Peyer's patch (tissue), 4 donors: ENCODE measurements around the gene TNFRSF11A. TPM values are rescaled to one million over a fixed set of nuclear protein-coding genes. Genes with fewer than 3 reads are reported as not detected.
A peak's percentile ranks its signal among the peaks of the same experiment; 100 is the strongest.

Source experiments
- DNase-seq, 3 donors: peaks; one replicate each; pipeline ENCODE4 v3.0.0-alpha.2; 2017 to 2019
- H3K27ac ChIP-seq, 4 donors: fragments of 200-600 bp; sonication (generic); one replicate each; pipeline ENCODE4 v1.5.1; 2016 to 2019
- H3K27me3 ChIP-seq, 2 donors: fragments of 200-600 bp; sonication (generic); one replicate each; pipeline ENCODE4 v1.5.1; 2019
- H3K36me3 ChIP-seq, 3 donors: fragments of 200-600 bp; sonication (generic); one replicate each; pipeline ENCODE4 v1.5.1; 2016 to 2019
- H3K4me1 ChIP-seq, 4 donors: fragments of 200-600 bp; sonication (generic); one replicate each; pipeline ENCODE4 v1.5.1; 2016 to 2019
- H3K4me3 ChIP-seq, 4 donors: fragments of 200-600 bp; sonication (generic); 1 replicate in 3 of 4; 2 replicates in 1 of 4; pipeline ENCODE4 v1.5.1; 2016 to 2019; ENCODE audit warnings: mild to moderate bottlenecking in 1 of 4
- H3K9me3 ChIP-seq, 4 donors: fragments of 200-600 bp; sonication (generic); one replicate each; pipeline ENCODE4 v1.5.1; 2016 to 2019; ENCODE audit warnings: mild to moderate bottlenecking in 1 of 4
- POLR2A ChIP-seq, 2 donors: fragments of 450-650 bp; IDR thresholded peaks; one replicate each; pipeline ENCODE4 v1.5.1; 2017; ENCODE audit warnings: antibody characterized with exemption in 2 of 2, mild to moderate bottlenecking in 2 of 2, moderate library complexity in 2 of 2
- total RNA-seq, 4 donors: library from RNA; depleted of rRNA; stranded (reverse); fragments of >200 nt; gene quantifications; one replicate each; pipeline ENCODE4 v1.1.0, GENCODE V29; 2016
- TF ChIP-seq, protein P1 (sequence below), 6 experiments: fragments of 450-650 bp in 4 of 6; fragments of 200-600 bp in 2 of 6; sonication (generic) in 1 of 6; IDR thresholded peaks; one replicate each; pipeline ENCODE4 v1.5.1; 2017 to 2019; ENCODE audit warnings: antibody characterized with exemption in 6 of 6, mild to moderate bottlenecking in 3 of 6, moderate library complexity in 1 of 6

The TNFRSF11A gene
- total RNA-seq, 4 donors from 2014 or later = 29.6 to 64.6 (median 43.1) TPM

- H3K4me3 ChIP-seq = no peak overlapping the region
- TF ChIP-seq, protein P1, sequence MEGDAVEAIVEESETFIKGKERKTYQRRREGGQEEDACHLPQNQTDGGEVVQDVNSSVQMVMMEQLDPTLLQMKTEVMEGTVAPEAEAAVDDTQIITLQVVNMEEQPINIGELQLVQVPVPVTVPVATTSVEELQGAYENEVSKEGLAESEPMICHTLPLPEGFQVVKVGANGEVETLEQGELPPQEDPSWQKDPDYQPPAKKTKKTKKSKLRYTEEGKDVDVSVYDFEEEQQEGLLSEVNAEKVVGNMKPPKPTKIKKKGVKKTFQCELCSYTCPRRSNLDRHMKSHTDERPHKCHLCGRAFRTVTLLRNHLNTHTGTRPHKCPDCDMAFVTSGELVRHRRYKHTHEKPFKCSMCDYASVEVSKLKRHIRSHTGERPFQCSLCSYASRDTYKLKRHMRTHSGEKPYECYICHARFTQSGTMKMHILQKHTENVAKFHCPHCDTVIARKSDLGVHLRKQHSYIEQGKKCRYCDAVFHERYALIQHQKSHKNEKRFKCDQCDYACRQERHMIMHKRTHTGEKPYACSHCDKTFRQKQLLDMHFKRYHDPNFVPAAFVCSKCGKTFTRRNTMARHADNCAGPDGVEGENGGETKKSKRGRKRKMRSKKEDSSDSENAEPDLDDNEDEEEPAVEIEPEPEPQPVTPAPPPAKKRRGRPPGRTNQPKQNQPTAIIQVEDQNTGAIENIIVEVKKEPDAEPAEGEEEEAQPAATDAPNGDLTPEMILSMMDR (IDR thresholded peaks at IDR 0.05) = no peak
- TF ChIP-seq POLR2A (IDR thresholded peaks at IDR 0.05) = no peak
- no peaks in the 10 kb centered on the region for H3K9me3 ChIP-seq
- DNase-seq = peak in 1 of 3 donors; percentile 75
- no peaks in the 10 kb centered on the region for H3K4me1 ChIP-seq
- no peaks in the 10 kb centered on the region for H3K27me3 ChIP-seq
- no peak overlapping the region for H3K27ac ChIP-seq
- H3K36me3 ChIP-seq = no peaks in the 10 kb centered on the region
These were observed 78.0 kb downstream of the TNFRSF11A start for GRCh38 chr18:62403120-62403519.

DNA sequence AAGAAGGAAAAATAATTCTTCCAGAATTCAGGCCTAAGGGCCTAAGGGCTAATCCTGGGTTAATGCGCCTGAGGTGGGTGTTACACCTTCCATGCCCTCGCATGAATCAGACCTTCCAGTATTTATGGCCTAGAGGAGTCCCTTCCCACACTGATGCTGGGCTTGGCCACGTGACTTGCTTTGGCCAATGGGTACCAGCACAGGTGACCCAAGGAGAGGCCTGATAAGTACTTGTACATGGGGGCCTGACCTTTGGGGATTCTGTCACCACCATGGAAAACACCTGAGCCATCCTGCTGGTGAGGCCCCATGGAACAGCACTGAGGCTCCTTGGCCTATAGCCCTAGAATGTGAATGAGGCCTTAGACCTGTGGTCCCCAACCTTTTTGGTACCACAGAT, 79.8 kb downstream of the TNFRSF11A start:
- DNase-seq = no peak
- no peaks in the 10 kb centered on the region for H3K4me1 ChIP-seq
- no peaks in the 10 kb centered on the region for H3K9me3 ChIP-seq
- H3K4me3 ChIP-seq = no peak overlapping the region
- H3K36me3 ChIP-seq = no peaks in the 10 kb centered on the region
- TF ChIP-seq POLR2A (IDR thresholded peaks at IDR 0.05) = no peak
- TF ChIP-seq, protein P1 (IDR thresholded peaks at IDR 0.05) = no peak
- no peak overlapping the region for H3K27ac ChIP-seq
- no peaks in the 10 kb centered on the region for H3K27me3 ChIP-seq

DNA sequence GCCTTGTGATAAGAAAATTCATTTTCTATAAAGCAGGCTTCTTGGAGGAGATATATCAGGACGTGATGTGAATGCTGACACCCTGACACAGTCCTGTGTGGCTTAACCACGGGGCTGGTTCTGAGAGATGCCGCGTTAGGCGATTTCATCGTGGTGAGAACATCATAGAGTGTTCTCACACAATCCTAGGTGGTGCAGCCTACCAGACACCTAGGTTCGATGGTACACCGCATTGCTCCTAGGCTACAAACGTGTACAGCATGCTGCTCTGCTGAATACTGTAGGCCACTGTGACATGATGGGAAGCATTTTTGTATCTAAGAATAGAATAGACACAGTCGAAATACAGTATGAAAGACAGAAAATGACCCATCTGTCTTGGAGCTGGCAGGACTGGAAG, 82.5 kb downstream of the TNFRSF11A start:
- TF ChIP-seq, protein P1 (IDR thresholded peaks at IDR 0.05) = no peak
- TF ChIP-seq POLR2A (IDR thresholded peaks at IDR 0.05) = no peak
- Histone ChIP-seq H3K36me3 (no peaks in the 10 kb centered on the region), H3K27ac (no peak overlapping the region), H3K4me3 (no peak overlapping the region), H3K9me3 (peaks cover 0 to 7% (median 0%) of the 10 kb centered on the region in 4 donors), H3K4me1 (no peaks in the 10 kb centered on the region), H3K27me3 (no peaks in the 10 kb centered on the region)
- DNase-seq = no peak

DNA sequence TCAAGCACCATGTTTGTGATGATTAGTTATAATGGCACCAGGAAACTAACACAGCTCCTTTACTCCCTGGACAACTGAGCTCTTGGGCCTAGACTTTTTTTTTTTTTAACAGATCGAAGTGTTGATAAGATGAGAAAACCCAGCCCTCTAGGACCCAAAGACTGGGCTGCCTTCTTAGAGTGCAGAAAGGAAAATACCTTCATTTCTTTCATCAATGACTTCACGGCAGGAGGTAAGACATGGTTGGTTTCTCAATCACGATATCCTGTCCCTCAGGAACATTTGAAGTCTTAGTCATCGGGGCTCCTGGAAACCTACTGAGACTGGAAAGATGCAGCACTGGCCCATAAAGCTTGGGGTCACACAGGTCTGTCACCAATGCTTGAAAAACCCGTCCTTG, 84.7 kb downstream of the TNFRSF11A start:
- Histone ChIP-seq H3K4me1 (no peaks in the 10 kb centered on the region), H3K9me3 (peaks cover 0 to 7% (median 0%) of the 10 kb centered on the region in 4 donors), H3K27me3 (no peaks in the 10 kb centered on the region), H3K27ac (no peak overlapping the region), H3K36me3 (no peaks in the 10 kb centered on the region), H3K4me3 (no peak overlapping the region)
- TF ChIP-seq, protein P1 (IDR thresholded peaks at IDR 0.05) = no peak
- no peak for TF ChIP-seq POLR2A (IDR thresholded peaks at IDR 0.05)
- DNase-seq = no peak

DNA sequence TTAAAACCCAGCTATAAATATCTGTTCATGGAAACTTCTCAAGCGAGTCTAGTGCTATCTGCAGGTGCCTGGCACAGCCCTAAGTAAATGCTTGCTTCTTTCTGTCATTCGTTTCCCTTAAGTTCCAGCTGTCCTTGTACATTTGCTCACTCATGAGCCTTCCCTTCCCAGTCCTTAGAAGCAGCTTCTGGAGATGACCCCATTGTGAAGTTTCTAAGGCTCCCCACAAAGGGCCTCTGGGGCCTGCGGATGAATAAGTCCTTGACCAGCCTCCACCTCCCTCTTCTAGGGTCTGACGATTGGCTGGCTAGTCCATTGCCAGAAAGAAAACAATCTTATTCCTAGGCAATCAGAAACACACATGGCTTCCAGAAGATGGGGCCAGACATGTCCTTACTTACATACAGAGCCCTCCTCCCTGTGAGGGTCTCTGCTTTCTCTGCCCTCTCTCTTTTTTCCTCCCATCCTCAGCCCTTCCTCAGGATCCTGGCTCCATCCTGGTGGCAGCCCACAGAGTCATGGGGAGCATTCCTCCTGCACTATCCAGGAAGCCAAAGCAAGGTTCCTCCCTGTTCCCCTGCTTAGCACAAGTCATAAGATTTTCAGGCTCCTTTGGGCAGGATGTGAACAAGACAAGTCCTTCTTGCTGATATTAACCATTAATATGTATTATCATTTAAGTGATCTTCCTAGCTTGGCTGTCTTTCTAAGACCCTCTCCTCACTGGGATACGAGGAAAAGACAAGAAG, 87.3 kb downstream of the TNFRSF11A start:
- no peak for TF ChIP-seq POLR2A (IDR thresholded peaks at IDR 0.05)
- TF ChIP-seq, protein P1 (IDR thresholded peaks at IDR 0.05) = no peak
- Histone ChIP-seq H3K9me3 (peaks cover 0 to 7% (median 0%) of the 10 kb centered on the region in 4 donors), H3K27ac (no peak overlapping the region), H3K4me3 (no peak overlapping the region), H3K36me3 (no peaks in the 10 kb centered on the region), H3K4me1 (no peaks in the 10 kb centered on the region), H3K27me3 (no peaks in the 10 kb centered on the region)
- DNase-seq = no peak
